HG03521 (cell line): ENCODE data around the gene ZNF2.

Source experiments
- ATAC-seq: cut with Tn5 transposase; IDR thresholded peaks from one replicate; pipeline ENCODE4 v1.9.1; 2021; ENCODE audit warnings: mild to moderate bottlenecking, moderate library complexity; ENCODE audit not compliant: unreplicated experiment

ZNF2 gene

GRCh38 chr2:95204396-95204795, 38.8 kb downstream of the ZNF2 start:
- ATAC-seq, result no peak

- no peak for ATAC-seq
Measured at GRCh38 chr2:95206096-95206495, 40.5 kb downstream of the ZNF2 start.

GRCh38 chr2:95207111-95207961, 41.7 kb downstream of the ZNF2 start, which contains the start of gene ZNF892:
Gene ZNF892 (plus strand): TSS chr2:95207521. CDS start chr2:95207816, 295 bp downstream.
- ATAC-seq, result peak; percentile 96

- no peak for ATAC-seq
Measured at GRCh38 chr2:95208106-95208505, 42.5 kb downstream of the ZNF2 start.

- ATAC-seq, result no peak
Measured at GRCh38 chr2:95215018-95215612, 49.5 kb downstream of the ZNF2 start.

- no peak for ATAC-seq
Measured at GRCh38 chr2:95220449-95220848, 54.8 kb downstream of the ZNF2 start.

GRCh38 chr2:95225658-95226057, 60.0 kb downstream of the ZNF2 start:
- no peak for ATAC-seq

- no peak for ATAC-seq
Measured at GRCh38 chr2:95231723-95232122, 66.1 kb downstream of the ZNF2 start.

- no peak for ATAC-seq
Measured at GRCh38 chr2:95232232-95232631, 66.6 kb downstream of the ZNF2 start.
